ENCODE data around the gene KCNK3.
"Not testable (repeated sequence)": the region's sequence is repeated elsewhere in the genome, so short reads cannot be mapped to it uniquely, and the experiment has no call there.

KCNK3 gene

GRCh38 chr2:26749787-26750420 is 57.4 kb downstream of the KCNK3 start:
- DNase-seq (ENCODE audit: low read depth in 1 of 2, low spot score in 1 of 2): peak in 1 of 2 experiments; percentile 22
- H3K27me3 ChIP-seq (ENCODE audit: insufficient read depth, poor library complexity, severe bottlenecking); H3K27ac ChIP-seq (replicated peaks); H3K4me3 ChIP-seq (replicated peaks; ENCODE audit: insufficient read depth, low read length): not testable (repeated sequence)
- peak; percentile 53; the same call in 1 of the 2 replicates for TF ChIP-seq SPI1 (IDR thresholded peaks at IDR 0.05; ENCODE audit: borderline replicate concordance, low read depth)

- H3K27me3 ChIP-seq (ENCODE audit: insufficient read depth, poor library complexity, severe bottlenecking); H3K27ac ChIP-seq (replicated peaks); H3K4me3 ChIP-seq (replicated peaks; ENCODE audit: insufficient read depth, low read length); DNase-seq (ENCODE audit: low read depth in 1 of 2, low spot score in 1 of 2): not testable (repeated sequence)
Measured at GRCh38 chr2:26750467-26750866, 57.9 kb downstream of the KCNK3 start.

- H3K27ac ChIP-seq (replicated peaks): no peak overlapping the region
- no peaks in the 10 kb centered on the region for H3K27me3 ChIP-seq (ENCODE audit: insufficient read depth, poor library complexity, severe bottlenecking)
- H3K4me3 ChIP-seq (replicated peaks; ENCODE audit: insufficient read depth, low read length): no peak overlapping the region
- TF ChIP-seq POLR2AphosphoS5 (IDR thresholded peaks at IDR 0.05; ENCODE audit: low read depth) (no peak), SPI1 (IDR thresholded peaks at IDR 0.05; ENCODE audit: borderline replicate concordance, low read depth) (no peak), CTCF (IDR thresholded peaks at IDR 0.05; ENCODE audit: insufficient read depth, low read length) (no peak), REST (IDR thresholded peaks at IDR 0.05; ENCODE audit: insufficient replicate concordance, low read depth) (no peak), GABPA (IDR thresholded peaks at IDR 0.05; ENCODE audit: low read depth) (no peak)
- DNase-seq (ENCODE audit: low read depth in 1 of 2, low spot score in 1 of 2): no peak
Measured at GRCh38 chr2:26752656-26753055, 60.1 kb downstream of the KCNK3 start.

GRCh38 chr2:26754539-26754938 is 62.0 kb downstream of the KCNK3 start:
- Histone ChIP-seq H3K27ac (replicated peaks) (no peak overlapping the region), H3K4me3 (replicated peaks; ENCODE audit: insufficient read depth, low read length) (no peak overlapping the region), H3K27me3 (ENCODE audit: insufficient read depth, poor library complexity, severe bottlenecking) (no peaks in the 10 kb centered on the region)
- TF ChIP-seq SPI1 (IDR thresholded peaks at IDR 0.05; ENCODE audit: borderline replicate concordance, low read depth): no peak
- no peak for DNase-seq (ENCODE audit: low read depth in 1 of 2, low spot score in 1 of 2)

GRCh38 chr2:26754972-26755670 is 62.6 kb downstream of the KCNK3 start:
- no peak overlapping the region for H3K4me3 ChIP-seq (replicated peaks; ENCODE audit: insufficient read depth, low read length)
- no peaks in the 10 kb centered on the region for H3K27me3 ChIP-seq (ENCODE audit: insufficient read depth, poor library complexity, severe bottlenecking)
- no peak overlapping the region for H3K27ac ChIP-seq (replicated peaks)
- DNase-seq (ENCODE audit: low read depth in 1 of 2, low spot score in 1 of 2): peak; percentile 26 to 39
- TF ChIP-seq SPI1 (IDR thresholded peaks at IDR 0.05; ENCODE audit: borderline replicate concordance, low read depth): peak; percentile 60; the same call in 1 of the 2 replicates
- TF ChIP-seq CTCF (IDR thresholded peaks at IDR 0.05; ENCODE audit: insufficient read depth, low read length): no peak

- Histone ChIP-seq H3K27ac (replicated peaks) (no peak overlapping the region), H3K27me3 (ENCODE audit: insufficient read depth, poor library complexity, severe bottlenecking) (no peaks in the 10 kb centered on the region), H3K4me3 (replicated peaks; ENCODE audit: insufficient read depth, low read length) (no peak overlapping the region)
- DNase-seq (ENCODE audit: low read depth in 1 of 2, low spot score in 1 of 2): no peak
- TF ChIP-seq GABPA (IDR thresholded peaks at IDR 0.05; ENCODE audit: low read depth) (no peak), CTCF (IDR thresholded peaks at IDR 0.05; ENCODE audit: insufficient read depth, low read length) (no peak), SPI1 (IDR thresholded peaks at IDR 0.05; ENCODE audit: borderline replicate concordance, low read depth) (no peak), REST (IDR thresholded peaks at IDR 0.05; ENCODE audit: insufficient replicate concordance, low read depth) (no peak), POLR2AphosphoS5 (IDR thresholded peaks at IDR 0.05; ENCODE audit: low read depth) (no peak)
Measured at GRCh38 chr2:26756337-26756736, 63.8 kb downstream of the KCNK3 start.

All from HL-60 (cell line).